Measurements from ENCODE around the gene IGF2BP2.
"Not testable (repeated sequence)": the region's sequence is repeated elsewhere in the genome, so short reads cannot be mapped to it uniquely, and the experiment has no call there.

IGF2BP2 gene

GRCh38 chr3:185658504-185658912, 166.3 kb downstream of the IGF2BP2 start:
- DNase-seq: no peak

- no peak for DNase-seq
Observed at GRCh38 chr3:185657691-185658503, 166.9 kb downstream of the IGF2BP2 start.

DNA sequence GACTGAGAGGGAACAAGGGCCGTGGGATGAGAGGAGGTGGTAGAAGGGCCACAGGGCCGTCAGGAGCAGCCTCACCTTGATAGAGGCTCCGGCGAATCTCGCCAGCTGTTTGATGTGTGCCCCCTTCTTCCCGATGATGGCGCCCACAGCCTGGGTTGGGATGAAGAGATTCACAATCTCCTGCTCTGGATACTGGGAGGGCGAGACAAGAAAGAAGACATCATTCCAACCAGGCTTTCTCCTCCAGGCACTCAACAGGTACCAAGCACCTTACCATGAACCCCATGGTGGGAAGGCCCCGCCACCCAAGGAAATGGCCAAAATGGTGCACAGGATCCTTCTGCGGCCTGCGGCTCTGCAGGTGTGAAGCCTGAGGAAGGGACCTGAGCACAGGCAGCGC, 167.6 kb downstream of the IGF2BP2 start:
- DNase-seq: no peak

DNA sequence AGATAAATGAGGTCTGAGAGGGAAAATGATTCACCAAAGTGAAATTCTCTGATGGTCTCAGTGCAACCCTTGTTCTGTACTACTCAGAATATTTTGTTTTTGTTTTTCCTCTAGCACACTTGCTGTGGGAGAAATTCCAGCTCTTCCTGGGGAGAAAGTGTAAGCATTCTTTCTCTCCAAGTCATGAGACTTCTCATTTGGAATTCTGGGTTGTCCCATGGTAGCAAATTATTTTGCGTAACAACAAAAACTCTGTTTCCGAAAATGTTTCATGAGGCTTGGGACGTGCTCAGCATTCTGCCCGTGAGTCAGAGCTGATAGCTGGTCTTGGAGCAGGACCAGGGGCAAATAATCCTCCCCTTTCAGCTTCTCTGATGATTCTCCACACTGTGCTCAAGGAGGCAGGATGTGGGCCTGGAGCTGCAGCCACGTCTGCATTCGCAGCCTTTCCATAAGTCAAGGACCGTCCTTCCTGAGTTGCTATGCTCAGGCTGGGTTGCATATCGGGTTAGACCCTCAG, 168.5 kb downstream of the IGF2BP2 start:
- DNase-seq: no peak

DNA sequence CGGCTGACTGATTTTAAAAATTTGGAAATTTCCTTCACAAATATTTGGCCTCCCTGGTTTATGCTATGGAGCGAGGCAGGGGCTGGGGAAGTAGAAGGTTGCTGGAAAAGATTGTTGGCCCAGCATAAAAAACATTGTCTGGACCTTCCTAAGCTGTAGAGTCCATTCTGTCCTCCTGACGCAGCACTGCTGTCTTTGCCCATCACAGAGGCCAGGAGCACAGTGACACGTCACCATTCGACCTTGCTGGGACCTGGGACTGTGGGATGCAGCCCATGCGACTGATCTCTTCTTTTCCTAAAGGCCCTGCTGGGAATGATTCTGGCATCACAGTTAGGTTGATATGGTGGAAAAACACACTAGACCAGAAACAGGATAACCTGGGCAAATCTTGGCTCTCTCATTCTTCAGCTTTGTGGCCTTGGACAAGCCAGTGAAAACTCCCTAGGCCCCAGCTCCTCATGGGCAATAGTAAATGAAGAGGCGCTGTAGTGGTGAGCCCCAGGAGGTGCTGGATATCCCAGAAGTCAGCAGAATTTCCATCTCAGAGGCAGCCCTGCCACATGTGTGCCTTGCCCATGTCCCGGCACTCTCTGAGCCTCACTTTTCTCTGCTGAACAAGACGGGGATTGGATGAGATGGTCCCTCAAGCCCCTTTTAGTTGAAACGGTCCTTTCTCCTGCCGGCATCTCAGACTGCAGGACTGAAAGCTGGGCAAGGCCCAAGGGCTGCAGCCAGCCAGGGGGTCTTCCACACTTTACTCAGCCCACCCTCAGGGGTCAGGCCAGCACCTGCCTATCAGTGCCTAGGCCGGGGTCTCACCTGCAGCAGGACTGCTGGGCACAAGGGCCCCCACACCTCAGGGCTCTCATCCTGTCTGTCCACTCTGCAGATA, 169.2 kb downstream of the IGF2BP2 start:
- DNase-seq: no peak

DNA sequence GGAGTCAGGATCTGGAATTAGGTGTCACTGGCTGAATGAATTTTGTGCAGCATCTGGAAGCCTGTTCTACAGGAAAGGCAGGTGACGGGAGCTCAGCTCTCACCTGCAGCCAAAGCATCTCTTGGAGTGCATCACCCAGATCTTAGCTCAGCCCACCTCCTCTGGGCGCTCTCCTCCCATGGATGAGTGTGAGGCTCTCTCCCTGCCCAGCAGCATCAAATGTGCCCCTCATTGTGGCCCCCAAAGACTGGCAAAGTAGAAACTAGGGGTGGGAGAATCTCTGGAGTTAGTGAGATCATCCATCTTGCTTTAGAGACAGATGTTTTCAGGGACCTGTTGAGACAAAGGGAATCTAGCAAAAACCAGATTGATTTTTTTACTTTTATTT, 170.1 kb downstream of the IGF2BP2 start:
- DNase-seq: no peak

GRCh38 chr3:185653949-185654757, 170.7 kb downstream of the IGF2BP2 start:
- DNase-seq: no peak

GRCh38 chr3:185651971-185652370, 172.9 kb downstream of the IGF2BP2 start:
- no peak for DNase-seq

- no peak for DNase-seq
Observed at GRCh38 chr3:185649414-185649813, 175.4 kb downstream of the IGF2BP2 start.

DNA sequence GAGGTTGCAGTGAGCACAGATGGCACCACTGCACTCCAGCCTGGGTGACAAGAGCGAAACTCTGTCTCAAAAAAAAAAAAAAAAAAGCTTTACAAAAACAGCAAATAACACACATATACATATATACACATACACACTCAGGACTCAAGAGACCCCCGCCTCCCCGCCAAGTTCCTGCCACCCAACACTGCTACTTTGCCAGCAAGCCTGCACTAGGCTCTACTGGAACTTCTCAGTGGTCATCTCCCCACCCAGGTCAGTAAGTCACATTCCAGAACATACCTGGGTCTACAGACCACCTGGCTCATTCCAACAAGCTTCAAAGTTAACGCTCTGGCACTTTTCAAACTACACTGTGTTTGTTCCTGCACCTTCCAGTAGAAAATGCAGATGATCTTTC, 176.4 kb downstream of the IGF2BP2 start:
- DNase-seq: no peak

DNA sequence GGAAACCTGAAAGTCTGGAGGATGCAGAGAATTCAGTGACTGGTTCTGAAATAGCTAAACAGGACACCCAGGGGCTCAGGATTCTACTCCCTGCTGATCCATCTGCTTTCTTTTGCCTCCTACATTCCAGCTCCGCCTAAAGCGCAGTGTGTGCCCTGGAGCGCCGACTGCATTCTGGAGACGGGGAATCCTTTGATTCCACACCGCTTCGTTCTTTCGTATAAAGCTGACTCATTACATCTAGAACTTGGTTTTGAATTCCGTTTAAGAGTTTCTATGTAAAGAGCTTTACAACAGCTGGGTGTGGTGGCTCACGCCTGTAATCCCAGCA, 177.0 kb downstream of the IGF2BP2 start:
- no peak for DNase-seq

- no peak for DNase-seq
Observed at GRCh38 chr3:185647134-185647879, 177.5 kb downstream of the IGF2BP2 start.

DNA sequence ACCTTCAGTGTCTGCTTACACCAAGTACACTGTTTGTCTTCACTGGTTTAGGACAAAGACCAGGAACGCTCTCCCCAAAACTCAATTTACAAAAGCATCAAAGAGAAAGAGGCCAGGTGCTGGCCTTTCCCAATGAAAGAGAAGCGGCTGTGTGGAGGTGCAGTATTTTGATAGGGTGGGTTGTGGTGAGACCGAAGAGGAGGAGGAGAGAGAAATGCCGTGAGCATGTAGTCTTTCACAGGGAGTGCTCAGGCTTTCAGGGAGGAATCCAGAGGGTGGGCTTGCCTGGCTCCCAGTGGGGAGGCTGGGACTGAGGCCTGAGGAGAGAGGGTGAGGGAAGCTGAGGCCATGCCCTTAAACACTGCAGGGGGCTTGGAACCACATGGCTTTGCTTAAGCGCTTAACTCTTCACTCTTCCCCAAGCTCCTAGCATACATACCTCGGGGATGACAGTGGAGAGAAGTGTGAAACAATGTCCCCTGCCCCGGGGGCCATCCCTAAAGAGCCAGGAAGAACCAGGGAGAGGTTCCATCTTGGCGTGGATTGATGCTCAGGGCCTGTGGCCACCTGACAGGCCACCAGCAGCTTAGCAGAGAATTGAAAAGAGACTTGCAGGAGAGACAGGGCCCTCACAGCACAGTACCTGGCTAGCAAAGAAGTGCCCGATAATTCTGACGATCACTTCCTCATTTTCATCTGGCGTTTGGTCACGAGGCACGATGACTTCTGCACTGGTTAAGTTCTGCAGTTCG, 178.3 kb downstream of the IGF2BP2 start:
- DNase-seq: no peak

GRCh38 chr3:185645596-185646381, 179.1 kb downstream of the IGF2BP2 start:
- DNase-seq: no peak

DNA sequence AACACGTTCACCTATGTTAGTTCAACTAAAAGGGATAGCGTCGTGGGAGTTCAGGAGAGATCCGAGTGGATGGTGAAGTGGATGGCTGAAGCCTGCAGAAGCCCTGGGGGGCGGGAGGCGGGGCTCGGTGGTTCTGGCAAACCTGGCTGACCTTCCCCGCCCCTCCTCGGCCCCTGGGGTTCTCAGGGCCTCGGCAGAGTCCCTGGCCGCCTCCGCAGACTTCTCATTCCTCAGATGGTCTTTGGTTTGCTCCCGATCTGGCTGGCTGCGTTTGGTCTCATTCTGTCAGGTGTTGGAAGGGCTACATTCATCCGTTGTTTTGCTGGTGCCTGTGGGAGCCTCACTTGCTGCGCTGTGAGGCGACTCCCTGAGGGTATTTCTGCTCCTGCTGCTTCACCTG, 179.7 kb downstream of the IGF2BP2 start:
- DNase-seq: not testable (repeated sequence)

- DNase-seq: no peak
Observed at GRCh38 chr3:185640308-185640707, 184.5 kb downstream of the IGF2BP2 start.

GRCh38 chr3:185639632-185640206, 185.1 kb downstream of the IGF2BP2 start:
- no peak for DNase-seq

DNA sequence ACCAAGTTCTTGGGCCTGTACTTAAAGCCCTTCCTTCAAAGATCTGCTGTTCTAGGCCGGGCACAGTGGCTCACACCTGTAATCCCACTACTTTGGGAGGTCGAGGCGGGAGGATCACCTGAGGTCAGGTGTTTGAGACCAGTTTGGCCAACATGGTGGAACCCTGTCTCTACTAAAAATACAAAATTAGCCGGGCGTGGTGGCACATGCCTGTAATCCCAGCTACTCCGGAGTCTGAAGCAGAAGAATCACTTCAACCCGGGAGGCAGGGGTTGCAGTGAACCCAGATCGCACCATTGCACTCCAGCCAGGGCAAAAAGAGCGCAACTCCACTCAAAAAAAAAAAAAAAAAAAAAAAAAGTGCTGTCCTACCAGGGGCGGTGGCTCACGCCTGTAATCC, 186.2 kb downstream of the IGF2BP2 start:
- DNase-seq: not testable (repeated sequence)

DNA sequence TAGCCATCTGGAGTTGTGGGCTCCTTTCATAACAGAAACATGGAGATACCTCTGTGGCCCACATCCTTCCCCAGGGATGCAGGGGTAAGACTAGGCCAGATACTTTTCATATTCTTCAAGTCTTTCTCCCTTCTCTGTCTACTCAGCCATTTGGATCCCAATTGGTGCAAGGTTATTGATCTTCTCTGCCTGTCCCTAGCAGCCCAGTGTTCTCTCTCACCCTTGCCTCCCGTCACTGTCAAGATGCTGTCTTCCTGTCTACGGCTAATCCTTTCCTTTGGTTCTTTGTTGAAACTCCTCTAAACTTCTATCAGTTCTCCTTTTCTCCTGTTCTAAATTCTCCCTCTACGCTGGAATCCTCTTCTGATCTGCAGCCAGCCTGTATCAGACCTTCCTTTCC, 187.5 kb downstream of the IGF2BP2 start:
- DNase-seq: no peak

- no peak for DNase-seq
Observed at GRCh38 chr3:185632996-185633395, 191.8 kb downstream of the IGF2BP2 start.
